ENCODE data around the gene LSP1. TPM values are rescaled to one million over a fixed set of nuclear protein-coding genes. Genes with fewer than 3 reads are reported as not detected.

The LSP1 gene
- total RNA-seq, 2 experiments from 2014 or later = 232 to 303 TPM

DNA sequence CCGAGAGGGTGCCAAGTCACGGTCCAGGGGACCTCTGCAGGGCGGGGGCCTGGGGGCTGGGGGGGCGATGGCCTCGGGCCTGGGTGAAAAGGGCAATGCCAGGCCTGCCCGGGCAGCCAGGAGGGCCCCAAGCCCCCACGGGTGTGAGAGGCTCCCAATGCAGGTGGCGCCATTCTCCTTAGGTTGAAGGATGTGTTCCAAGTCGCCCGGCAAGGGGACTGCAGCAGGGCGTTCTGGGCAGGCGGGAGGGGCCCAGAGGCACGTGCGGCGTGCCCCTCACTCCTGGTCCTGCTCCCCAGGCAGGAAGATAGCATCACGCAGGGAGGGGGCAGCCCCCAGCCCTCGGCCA is 14.8 kb upstream of the LSP1 start:
- ChIA-PET POLR2A (no interaction called here), CTCF (ENCODE audit: unreplicated experiment) (interaction anchor here (0.6 kb wide), 1 partner anchor 169 kb away, joined by 3 read pairs; no protein-coding TSS in a partner anchor)
- no peaks in the 10 kb centered on the region for H3K9me2 ChIP-seq (ENCODE audit: insufficient read depth, low read length)
- peak overlapping the region; percentile 26 for H3K4me2 ChIP-seq (ENCODE audit: low read length)
- no peak for TF ChIP-seq EZH2phosphoT487 (IDR thresholded peaks at IDR 0.05; ENCODE audit: borderline replicate concordance, low read depth, low read length)
- TF ChIP-seq, protein P1, sequence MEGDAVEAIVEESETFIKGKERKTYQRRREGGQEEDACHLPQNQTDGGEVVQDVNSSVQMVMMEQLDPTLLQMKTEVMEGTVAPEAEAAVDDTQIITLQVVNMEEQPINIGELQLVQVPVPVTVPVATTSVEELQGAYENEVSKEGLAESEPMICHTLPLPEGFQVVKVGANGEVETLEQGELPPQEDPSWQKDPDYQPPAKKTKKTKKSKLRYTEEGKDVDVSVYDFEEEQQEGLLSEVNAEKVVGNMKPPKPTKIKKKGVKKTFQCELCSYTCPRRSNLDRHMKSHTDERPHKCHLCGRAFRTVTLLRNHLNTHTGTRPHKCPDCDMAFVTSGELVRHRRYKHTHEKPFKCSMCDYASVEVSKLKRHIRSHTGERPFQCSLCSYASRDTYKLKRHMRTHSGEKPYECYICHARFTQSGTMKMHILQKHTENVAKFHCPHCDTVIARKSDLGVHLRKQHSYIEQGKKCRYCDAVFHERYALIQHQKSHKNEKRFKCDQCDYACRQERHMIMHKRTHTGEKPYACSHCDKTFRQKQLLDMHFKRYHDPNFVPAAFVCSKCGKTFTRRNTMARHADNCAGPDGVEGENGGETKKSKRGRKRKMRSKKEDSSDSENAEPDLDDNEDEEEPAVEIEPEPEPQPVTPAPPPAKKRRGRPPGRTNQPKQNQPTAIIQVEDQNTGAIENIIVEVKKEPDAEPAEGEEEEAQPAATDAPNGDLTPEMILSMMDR (conservative IDR thresholded peaks at IDR 0.05; ENCODE audit: low read length) = peak; percentile 27; the same call in 1 of the 2 replicates
- H3K79me2 ChIP-seq (ENCODE audit: insufficient read depth, low read depth, low read length) = no peaks in the 10 kb centered on the region
- no peaks in the 10 kb centered on the region for H3K9me3 ChIP-seq (ENCODE audit: low read length)
- intact Hi-C loops (cut with micrococcal nuclease; ENCODE audit: unreplicated experiment) = no loop called here
- H3K36me3 ChIP-seq (ENCODE audit: insufficient read depth, low read length) = no peaks in the 10 kb centered on the region
- peaks cover 33% of the 10 kb centered on the region for H3K4me1 ChIP-seq (ENCODE audit: insufficient read depth, low read length, poor library complexity, severe bottlenecking)
- no peak overlapping the region for H3K4me3 ChIP-seq (ENCODE audit: low read depth, low read length, poor library complexity, severe bottlenecking)
- no peak overlapping the region for H3K27ac ChIP-seq (ENCODE audit: low read depth, low read length, poor library complexity, severe bottlenecking)
- DNase-seq (ENCODE audit: low spot score) = no peak
- H2AFZ ChIP-seq (ENCODE audit: low read length) = no peak overlapping the region
- BruUV-seq (replicated peaks) = no TSS peak
- no peaks in the 10 kb centered on the region for H4K20me1 ChIP-seq (ENCODE audit: insufficient read depth, low read length)

GRCh38 chr11:1838426-1839144 is 14.3 kb upstream of the LSP1 start, which contains the start of gene TNNI2:
Gene TNNI2, plus strand, starts transcription at chr11:1838981. Its CDS starts 716 bp downstream, at chr11:1839697.
- POLR2A ChIA-PET = interaction anchor here (0.8 to 1.2 kb wide), 2 partner anchors 12 to 15 kb away, joined by 3 to 4 read pairs; partner anchors contain the start of gene LSP1
- H3K9me2 ChIP-seq (ENCODE audit: insufficient read depth, low read length) = no peaks in the 10 kb centered on the region
- peak within 1 kb of the TSS; percentile 43 for H3K27ac ChIP-seq (ENCODE audit: low read depth, low read length, poor library complexity, severe bottlenecking)
- peak within 1 kb of the TSS; percentile 57 for H3K4me3 ChIP-seq (ENCODE audit: low read depth, low read length, poor library complexity, severe bottlenecking)
- peak within 1 kb of the TSS; percentile 94 for H3K4me2 ChIP-seq (ENCODE audit: low read length)
- DNase-seq (ENCODE audit: low spot score) = no peak
- no TSS peak for BruUV-seq (replicated peaks)
- H2AFZ ChIP-seq (ENCODE audit: low read length) = peak within 1 kb of the TSS; percentile 70; the same call in 1 of the 2 replicates
- no peaks in the 10 kb centered on the region for H3K36me3 ChIP-seq (ENCODE audit: insufficient read depth, low read length)
- no peak for TF ChIP-seq EZH2phosphoT487 (IDR thresholded peaks at IDR 0.05; ENCODE audit: borderline replicate concordance, low read depth, low read length)
- TF ChIP-seq, protein P1 (conservative IDR thresholded peaks at IDR 0.05; ENCODE audit: low read length) = no peak
- peaks cover 33% of the 10 kb centered on the region for H3K4me1 ChIP-seq (ENCODE audit: insufficient read depth, low read length, poor library complexity, severe bottlenecking)
- intact Hi-C loops (cut with micrococcal nuclease; ENCODE audit: unreplicated experiment) = no loop called here
- no peaks in the 10 kb centered on the region for H3K9me3 ChIP-seq (ENCODE audit: low read length)
- CTCF ChIA-PET (ENCODE audit: unreplicated experiment) = interaction anchor here (0.6 kb wide), 1 partner anchor 169 kb away, joined by 3 read pairs; no protein-coding TSS in a partner anchor
- H3K79me2 ChIP-seq (ENCODE audit: insufficient read depth, low read depth, low read length) = no peaks in the 10 kb centered on the region
- no peaks in the 10 kb centered on the region for H4K20me1 ChIP-seq (ENCODE audit: insufficient read depth, low read length)
